Measurements from ENCODE around the gene LELP1. TPM values are rescaled to one million over a fixed set of nuclear protein-coding genes. Genes with fewer than 3 reads are reported as not detected.

The LELP1 gene
- total and polyA plus RNA-seq, 2 experiments from 2014 or later: not detected

GRCh38 chr1:153220606-153221303 lies 17.5 kb downstream of the LELP1 start:
- Mint-ChIP-seq H3K27ac (no peak overlapping the region), H3K27me3 (ENCODE audit: insufficient read depth, low read depth, poor library complexity) (peaks cover 4% of the 10 kb centered on the region), H3K4me1 (no peaks in the 10 kb centered on the region), H3K9me3 (no peaks in the 10 kb centered on the region), H3K4me3 (no peak overlapping the region), H3K36me3 (ENCODE audit: low read depth) (no peaks in the 10 kb centered on the region)
- H3K9me2 ChIP-seq (ENCODE audit: insufficient read depth): no peaks in the 10 kb centered on the region
- H3F3A ChIP-seq (replicated peaks; ENCODE audit: low read depth): no peaks in the 10 kb centered on the region
- no peak overlapping the region for H3K4me2 ChIP-seq
- no peaks in the 10 kb centered on the region for H4K20me1 ChIP-seq (replicated peaks; ENCODE audit: insufficient read depth)
- H2AFZ ChIP-seq: no peak overlapping the region
- H3K4me3 ChIP-seq: no peak overlapping the region
- H3K27ac ChIP-seq (ENCODE audit: low read depth): no peak overlapping the region
- no peak for DNase-seq (ENCODE audit: low spot score)
- H3K4me1 ChIP-seq (ENCODE audit: insufficient read depth): no peaks in the 10 kb centered on the region
- no peaks in the 10 kb centered on the region for H3K27me3 ChIP-seq (ENCODE audit: insufficient read depth)
- no peak for ATAC-seq
- H3K36me3 ChIP-seq (ENCODE audit: insufficient read depth): no peaks in the 10 kb centered on the region
- no peaks in the 10 kb centered on the region for H3K79me2 ChIP-seq (replicated peaks; ENCODE audit: insufficient read depth)
- TF ChIP-seq ZNF114 (CRISPR knock-in tag; IDR thresholded peaks at IDR 0.05) (no peak), ZNF331 (CRISPR knock-in tag; IDR thresholded peaks at IDR 0.05; ENCODE audit: low read depth) (no peak), ETS1 (IDR thresholded peaks at IDR 0.05) (no peak), STAT1 (IDR thresholded peaks at IDR 0.05; ENCODE audit: unreplicated experiment) (no peak), EZH2phosphoT487 (IDR thresholded peaks at IDR 0.05; ENCODE audit: unreplicated experiment) (no peak), REST (IDR thresholded peaks at IDR 0.05; ENCODE audit: unreplicated experiment) (no peak), CREB1 (CRISPR knock-in tag; IDR thresholded peaks at IDR 0.05; ENCODE audit: low read depth) (no peak), ZNF462 (CRISPR knock-in tag; IDR thresholded peaks at IDR 0.05) (no peak), CTCF (conservative IDR thresholded peaks at IDR 0.05; ENCODE audit: low read depth in 2 of 2) (no peak), POLR2AphosphoS5 (IDR thresholded peaks at IDR 0.05; ENCODE audit: low read depth) (no peak)
